T-helper 17 cell (primary cell): Measurements from ENCODE around the gene OS9. TPM values are rescaled to one million over a fixed set of nuclear protein-coding genes. Genes with fewer than 3 reads are reported as not detected.
"Not testable (repeated sequence)": the region's sequence is repeated elsewhere in the genome, so short reads cannot be mapped to it uniquely, and the experiment has no call there.

Experiments
- ATAC-seq: fragments of 150-1000 bp; cut with Tn5 transposase; 2 replicates; pipeline ENCODE4 v1.10.0; 2021; ENCODE audit warnings: mild to moderate bottlenecking, moderate library complexity
- DNase-seq, 3 donors: peaks; one replicate each; pipeline versions ENCODE4 v3.0.0 to v3.0.0-alpha.2; 2020 to 2021
- H3K9me3 ChIP-seq: one replicate; pipeline ENCODE4 v1.7.0; 2013; ENCODE audit warnings: low read length, mild to moderate bottlenecking; ENCODE audit not compliant: control insufficient read depth, poor library complexity, severe bottlenecking
- H3K27ac Mint-ChIP-seq: one replicate; pipeline ENCODE4 v1.8.0; 2022; ENCODE audit warnings: mild to moderate bottlenecking, moderate library complexity, mixed read lengths
- H3K27me3 Mint-ChIP-seq: one replicate; pipeline ENCODE4 v1.8.0; 2022; ENCODE audit warnings: mixed read lengths
- H3K36me3 Mint-ChIP-seq: one replicate; pipeline ENCODE4 v1.8.0; 2022; ENCODE audit warnings: low read depth, mixed read lengths
- H3K4me1 Mint-ChIP-seq: one replicate; pipeline ENCODE4 v1.8.0; 2022; ENCODE audit warnings: mild to moderate bottlenecking, mixed read lengths
- H3K4me3 Mint-ChIP-seq: one replicate; pipeline ENCODE4 v1.8.0; 2022; ENCODE audit warnings: mild to moderate bottlenecking, moderate library complexity, mixed read lengths
- total RNA-seq, 4 donors: library from RNA in 2 of 4; stranded (reverse) in 2 of 4; gene quantifications; one replicate each; pipeline ENCODE4 v1.2.3 and lab custom pipeline; 2022 to 2026

OS9 gene
- total RNA-seq, 2 donors from 2014 or later, result 138 to 142 TPM

- H3K36me3 Mint-ChIP-seq, H3K9me3 ChIP-seq, H3K27me3 Mint-ChIP-seq, ATAC-seq, H3K4me3 Mint-ChIP-seq, H3K27ac Mint-ChIP-seq, DNase-seq, H3K4me1 Mint-ChIP-seq: not testable (repeated sequence)
These were observed 22.1 kb upstream of the OS9 start for GRCh38 chr12:57671811-57672210.

- H3K9me3 ChIP-seq, result no peaks in the 10 kb centered on the region
- H3K27me3 Mint-ChIP-seq, result no peaks in the 10 kb centered on the region
- no peak overlapping the region for H3K4me3 Mint-ChIP-seq
- no peak overlapping the region for H3K27ac Mint-ChIP-seq
- DNase-seq (no peak), ATAC-seq (no peak)
- peaks cover 2% of the 10 kb centered on the region for H3K36me3 Mint-ChIP-seq
- peaks cover 2% of the 10 kb centered on the region for H3K4me1 Mint-ChIP-seq
These were observed 21.1 kb upstream of the OS9 start for GRCh38 chr12:57672801-57673200.

- H3K4me3 Mint-ChIP-seq, result no peak overlapping the region
- DNase-seq, result no peak
- H3K4me1 Mint-ChIP-seq, result peaks cover 2% of the 10 kb centered on the region
- no peaks in the 10 kb centered on the region for H3K9me3 ChIP-seq
- no peak overlapping the region for H3K27ac Mint-ChIP-seq
- ATAC-seq, result no peak
- no peaks in the 10 kb centered on the region for H3K36me3 Mint-ChIP-seq
- no peaks in the 10 kb centered on the region for H3K27me3 Mint-ChIP-seq
These were observed 19.2 kb upstream of the OS9 start for GRCh38 chr12:57674691-57675090.

GRCh38 chr12:57677947-57678346 lies 16.0 kb upstream of the OS9 start:
- H3K4me3 Mint-ChIP-seq, ATAC-seq, H3K4me1 Mint-ChIP-seq, H3K36me3 Mint-ChIP-seq, H3K27ac Mint-ChIP-seq, DNase-seq, H3K9me3 ChIP-seq, H3K27me3 Mint-ChIP-seq: not testable (repeated sequence)

- Mint-ChIP-seq H3K4me1 (no peaks in the 10 kb centered on the region), H3K27ac (no peak overlapping the region), H3K27me3 (peaks cover 5% of the 10 kb centered on the region), H3K4me3 (no peak overlapping the region), H3K36me3 (no peaks in the 10 kb centered on the region)
- DNase-seq (no peak), ATAC-seq (no peak)
- no peaks in the 10 kb centered on the region for H3K9me3 ChIP-seq
These were observed 14.2 kb upstream of the OS9 start for GRCh38 chr12:57679697-57680096.

GRCh38 chr12:57687862-57688261 lies 6.1 kb upstream of the OS9 start:
- Mint-ChIP-seq H3K36me3 (peaks cover 2% of the 10 kb centered on the region), H3K27ac (no peak overlapping the region), H3K4me3 (no peak overlapping the region), H3K27me3 (peaks cover 43% of the 10 kb centered on the region), H3K4me1 (peaks cover 3% of the 10 kb centered on the region)
- no peak for DNase-seq
- no peak for ATAC-seq
- H3K9me3 ChIP-seq, result no peaks in the 10 kb centered on the region

GRCh38 chr12:57688931-57689330 lies 5.0 kb upstream of the OS9 start:
- H3K36me3 Mint-ChIP-seq, result peaks cover 2% of the 10 kb centered on the region
- no peak for DNase-seq
- H3K4me1 Mint-ChIP-seq, result peaks cover 3% of the 10 kb centered on the region
- no peaks in the 10 kb centered on the region for H3K9me3 ChIP-seq
- no peak overlapping the region for H3K27ac Mint-ChIP-seq
- H3K27me3 Mint-ChIP-seq, result peaks cover 43% of the 10 kb centered on the region
- no peak overlapping the region for H3K4me3 Mint-ChIP-seq
- no peak for ATAC-seq

GRCh38 chr12:57692500-57692899 lies 1.4 kb upstream of the OS9 start:
- ATAC-seq (no peak), DNase-seq (no peak)
- Mint-ChIP-seq H3K36me3 (peaks cover 2% of the 10 kb centered on the region), H3K4me3 (peak overlapping the region; percentile 7), H3K4me1 (peaks cover 9% of the 10 kb centered on the region), H3K27me3 (peaks cover 17% of the 10 kb centered on the region), H3K27ac (no peak overlapping the region)
- H3K9me3 ChIP-seq, result no peaks in the 10 kb centered on the region

- Mint-ChIP-seq H3K4me3 (no peak overlapping the region), H3K27me3 (peaks cover 11% of the 10 kb centered on the region), H3K27ac (no peak overlapping the region), H3K36me3 (peaks cover 3% of the 10 kb centered on the region), H3K4me1 (peaks cover 13% of the 10 kb centered on the region)
- no peaks in the 10 kb centered on the region for H3K9me3 ChIP-seq
- ATAC-seq, result no peak
- DNase-seq, result no peak
These were observed 644 bp upstream of the OS9 start for GRCh38 chr12:57693317-57693658.

- peaks cover 12% of the 10 kb centered on the region for H3K36me3 Mint-ChIP-seq
- H3K27me3 Mint-ChIP-seq, result peaks cover 8% of the 10 kb centered on the region
- no peak overlapping the region for H3K4me3 Mint-ChIP-seq
- DNase-seq (no peak), ATAC-seq (no peak)
- no peaks in the 10 kb centered on the region for H3K9me3 ChIP-seq
- peaks cover 25% of the 10 kb centered on the region for H3K4me1 Mint-ChIP-seq
- H3K27ac Mint-ChIP-seq, result no peak overlapping the region
These were observed 607 bp downstream of the OS9 start for GRCh38 chr12:57694459-57695019.

GRCh38 chr12:57695770-57696432 lies 2.0 kb downstream of the OS9 start:
- no peak for ATAC-seq
- peaks cover 14% of the 10 kb centered on the region for H3K36me3 Mint-ChIP-seq
- DNase-seq, result no peak
- H3K9me3 ChIP-seq, result no peaks in the 10 kb centered on the region
- H3K4me1 Mint-ChIP-seq, result peaks cover 32% of the 10 kb centered on the region
- H3K4me3 Mint-ChIP-seq, result peak overlapping the region; percentile 73
- H3K27me3 Mint-ChIP-seq, result no peaks in the 10 kb centered on the region
- H3K27ac Mint-ChIP-seq, result peak overlapping the region; percentile 19

- H3K27ac Mint-ChIP-seq, result no peak overlapping the region
- ATAC-seq (no peak), DNase-seq (no peak)
- no peaks in the 10 kb centered on the region for H3K9me3 ChIP-seq
- peaks cover 14% of the 10 kb centered on the region for H3K36me3 Mint-ChIP-seq
- H3K27me3 Mint-ChIP-seq, result no peaks in the 10 kb centered on the region
- peaks cover 32% of the 10 kb centered on the region for H3K4me1 Mint-ChIP-seq
- no peak overlapping the region for H3K4me3 Mint-ChIP-seq
These were observed 3.1 kb downstream of the OS9 start for GRCh38 chr12:57697076-57697475.

GRCh38 chr12:57698414-57698813 lies 4.5 kb downstream of the OS9 start:
- no peaks in the 10 kb centered on the region for H3K9me3 ChIP-seq
- Mint-ChIP-seq H3K36me3 (peaks cover 16% of the 10 kb centered on the region), H3K4me1 (peaks cover 32% of the 10 kb centered on the region), H3K27me3 (no peaks in the 10 kb centered on the region), H3K27ac (peak overlapping the region; percentile 47), H3K4me3 (no peak overlapping the region)
- DNase-seq (no peak), ATAC-seq (no peak)

- peaks cover 19% of the 10 kb centered on the region for H3K36me3 Mint-ChIP-seq
These were observed 6.4 kb downstream of the OS9 start for GRCh38 chr12:57700317-57700716.

More at GRCh38 chr12:57700317-57700716, 6.4 kb downstream of the OS9 start:
- H3K9me3 ChIP-seq, result peaks cover 8% of the 10 kb centered on the region
- H3K4me3 Mint-ChIP-seq, result peak overlapping the region; percentile 41
- no peak overlapping the region for H3K27ac Mint-ChIP-seq
- H3K27me3 Mint-ChIP-seq, result no peaks in the 10 kb centered on the region
- ATAC-seq (no peak), DNase-seq (no peak)
- peaks cover 32% of the 10 kb centered on the region for H3K4me1 Mint-ChIP-seq
